Measurements from ENCODE around the gene ACSL1. TPM values are rescaled to one million over a fixed set of nuclear protein-coding genes. Genes with fewer than 3 reads are reported as not detected.

ACSL1 gene
- total RNA-seq, 2 donors from 2014 or later = 23.3 to 80.4 TPM

GRCh38 chr4:184807256-184807655 is 18.5 kb downstream of the ACSL1 start:
- intact Hi-C loops (cut with DNase I) = no loop called here
- DNase-seq = no peak
- Histone ChIP-seq H3K9ac (ENCODE audit: low read depth in 2 of 2, low read length in 2 of 2) (no peak overlapping the region), H3K4me3 (no peak overlapping the region), H3K27me3 (no peaks in the 10 kb centered on the region), H3K4me1 (peaks cover 13% of the 10 kb centered on the region), H3K9me3 (no peaks in the 10 kb centered on the region), H3K36me3 (no peaks in the 10 kb centered on the region), H3K27ac (no peak overlapping the region)
- TF ChIP-seq, protein P1, sequence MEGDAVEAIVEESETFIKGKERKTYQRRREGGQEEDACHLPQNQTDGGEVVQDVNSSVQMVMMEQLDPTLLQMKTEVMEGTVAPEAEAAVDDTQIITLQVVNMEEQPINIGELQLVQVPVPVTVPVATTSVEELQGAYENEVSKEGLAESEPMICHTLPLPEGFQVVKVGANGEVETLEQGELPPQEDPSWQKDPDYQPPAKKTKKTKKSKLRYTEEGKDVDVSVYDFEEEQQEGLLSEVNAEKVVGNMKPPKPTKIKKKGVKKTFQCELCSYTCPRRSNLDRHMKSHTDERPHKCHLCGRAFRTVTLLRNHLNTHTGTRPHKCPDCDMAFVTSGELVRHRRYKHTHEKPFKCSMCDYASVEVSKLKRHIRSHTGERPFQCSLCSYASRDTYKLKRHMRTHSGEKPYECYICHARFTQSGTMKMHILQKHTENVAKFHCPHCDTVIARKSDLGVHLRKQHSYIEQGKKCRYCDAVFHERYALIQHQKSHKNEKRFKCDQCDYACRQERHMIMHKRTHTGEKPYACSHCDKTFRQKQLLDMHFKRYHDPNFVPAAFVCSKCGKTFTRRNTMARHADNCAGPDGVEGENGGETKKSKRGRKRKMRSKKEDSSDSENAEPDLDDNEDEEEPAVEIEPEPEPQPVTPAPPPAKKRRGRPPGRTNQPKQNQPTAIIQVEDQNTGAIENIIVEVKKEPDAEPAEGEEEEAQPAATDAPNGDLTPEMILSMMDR (IDR thresholded peaks at IDR 0.05) = no peak

DNA sequence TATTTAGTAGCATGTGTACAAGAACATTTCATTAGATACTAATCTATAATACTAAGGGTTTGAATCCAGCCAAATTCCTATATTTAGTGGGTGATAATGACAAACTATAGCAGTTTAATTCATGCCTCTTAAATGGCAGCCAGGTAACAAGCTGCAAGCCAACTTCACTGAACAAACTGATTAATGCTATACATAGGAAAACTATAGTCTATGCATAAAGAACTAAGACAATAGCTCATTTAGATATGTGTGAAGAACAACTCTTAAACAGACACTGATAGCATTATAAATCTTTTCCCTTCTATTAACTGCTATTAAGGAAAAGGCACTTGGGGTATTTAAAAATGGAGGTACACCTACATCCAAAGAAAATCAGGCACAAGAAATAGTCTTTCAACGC is 19.1 kb downstream of the ACSL1 start:
- intact Hi-C loops (cut with DNase I) = no loop called here
- Histone ChIP-seq H3K27me3 (no peaks in the 10 kb centered on the region), H3K9me3 (no peaks in the 10 kb centered on the region), H3K4me3 (no peak overlapping the region), H3K9ac (ENCODE audit: low read depth in 2 of 2, low read length in 2 of 2) (no peak overlapping the region), H3K4me1 (peaks cover 13% of the 10 kb centered on the region), H3K27ac (peak overlapping the region; percentile 68), H3K36me3 (no peaks in the 10 kb centered on the region)
- TF ChIP-seq, protein P1 (IDR thresholded peaks at IDR 0.05) = no peak
- DNase-seq = no peak

GRCh38 chr4:184806229-184806550 is 19.6 kb downstream of the ACSL1 start:
- no peak overlapping the region for H3K4me3 ChIP-seq
- peaks cover 13% of the 10 kb centered on the region for H3K4me1 ChIP-seq
- H3K9ac ChIP-seq (ENCODE audit: low read depth in 2 of 2, low read length in 2 of 2) = no peak overlapping the region
- TF ChIP-seq, protein P1 (IDR thresholded peaks at IDR 0.05) = no peak
- no peaks in the 10 kb centered on the region for H3K36me3 ChIP-seq
- intact Hi-C loops (cut with DNase I) = no loop called here
- peak overlapping the region; percentile 68 for H3K27ac ChIP-seq
- no peaks in the 10 kb centered on the region for H3K9me3 ChIP-seq
- H3K27me3 ChIP-seq = no peaks in the 10 kb centered on the region
- DNase-seq = no peak

DNA sequence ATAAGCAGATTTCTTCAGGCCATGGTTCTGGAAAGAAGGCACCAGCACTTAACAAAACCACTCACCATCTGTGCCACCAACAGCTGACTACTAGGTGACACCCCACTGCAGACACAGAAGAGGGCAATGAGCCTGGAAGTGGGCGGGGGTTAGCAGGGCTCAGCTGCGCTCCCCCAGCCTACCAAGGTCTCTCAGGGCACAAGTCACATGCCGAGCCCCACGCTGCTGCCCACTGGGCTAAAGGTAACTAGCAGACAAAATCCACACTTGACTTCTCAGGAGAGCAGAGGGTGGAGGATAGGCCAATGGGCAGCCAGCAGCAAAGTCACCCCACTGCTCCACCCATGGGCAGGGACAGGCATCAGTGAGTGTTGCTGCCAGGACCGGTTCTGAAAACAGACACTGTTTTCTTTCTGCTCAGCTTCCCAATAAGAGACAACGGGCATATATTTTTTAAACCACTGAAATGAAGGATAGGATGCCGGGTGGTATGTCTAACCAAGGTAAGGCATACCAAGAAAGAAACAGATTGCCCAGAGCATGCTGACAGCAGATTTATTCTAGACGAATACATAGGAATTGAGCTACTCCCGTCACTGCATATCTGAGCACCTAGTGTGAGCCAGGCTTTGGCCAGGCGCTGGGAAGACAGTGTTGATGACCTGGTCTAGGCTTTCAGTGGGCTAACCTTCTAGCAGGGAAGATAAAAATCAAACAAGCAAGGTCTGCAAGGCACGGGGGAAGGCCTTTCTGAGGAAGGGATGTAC is 20.1 kb downstream of the ACSL1 start:
- Histone ChIP-seq H3K27ac (peak overlapping the region; percentile 68), H3K9me3 (no peaks in the 10 kb centered on the region), H3K4me1 (peaks cover 13% of the 10 kb centered on the region), H3K36me3 (no peaks in the 10 kb centered on the region), H3K9ac (ENCODE audit: low read depth in 2 of 2, low read length in 2 of 2) (no peak overlapping the region), H3K4me3 (no peak overlapping the region), H3K27me3 (no peaks in the 10 kb centered on the region)
- DNase-seq = peak; percentile 88
- intact Hi-C loops (cut with DNase I) = no loop called here
- TF ChIP-seq, protein P1 (IDR thresholded peaks at IDR 0.05) = no peak

DNA sequence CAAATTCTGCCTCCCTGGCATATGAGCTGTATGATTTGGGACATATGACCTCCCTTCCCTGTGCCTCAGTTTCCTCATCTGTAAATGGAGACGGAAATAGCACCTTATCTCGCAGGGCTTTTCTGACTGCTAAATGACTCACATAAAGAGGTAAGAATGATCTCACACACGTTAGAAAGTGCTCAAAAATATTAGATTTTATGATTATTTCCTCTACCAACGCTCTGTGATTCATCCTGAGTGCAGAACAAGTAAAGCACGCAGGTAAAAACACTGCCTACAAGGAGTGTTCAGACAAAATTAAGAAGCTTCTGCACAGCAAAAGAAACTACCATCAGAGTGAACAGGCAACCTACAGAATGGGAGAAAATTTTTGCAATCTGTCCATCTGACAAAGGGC is 21.1 kb downstream of the ACSL1 start:
- no peak overlapping the region for H3K4me3 ChIP-seq
- intact Hi-C loops (cut with DNase I) = no loop called here

More for the DNA sequence above, 21.1 kb downstream of the ACSL1 start:
- H3K4me1 ChIP-seq = peaks cover 13% of the 10 kb centered on the region
- peak overlapping the region; percentile 23 for H3K27ac ChIP-seq
- no peaks in the 10 kb centered on the region for H3K36me3 ChIP-seq
- TF ChIP-seq, protein P1 (IDR thresholded peaks at IDR 0.05) = no peak
- no peak for DNase-seq
- no peaks in the 10 kb centered on the region for H3K9me3 ChIP-seq
- no peaks in the 10 kb centered on the region for H3K27me3 ChIP-seq
- H3K9ac ChIP-seq (ENCODE audit: low read depth in 2 of 2, low read length in 2 of 2) = no peak overlapping the region
